GM19397 (cell line): ENCODE measurements around the gene AKR1C2.
"Not testable (repeated sequence)": the region's sequence is repeated elsewhere in the genome, so short reads cannot be mapped to it uniquely, and the experiment has no call there.

Experiments
- ATAC-seq: cut with Tn5 transposase; IDR thresholded peaks from one replicate; pipeline ENCODE4 v1.9.1; 2021; ENCODE audit warnings: mild to moderate bottlenecking, moderate library complexity; ENCODE audit not compliant: unreplicated experiment

The AKR1C2 gene

GRCh38 chr10:5025461-5025881 is 21.8 kb upstream of the AKR1C2 start:
- ATAC-seq = not testable (repeated sequence)

DNA sequence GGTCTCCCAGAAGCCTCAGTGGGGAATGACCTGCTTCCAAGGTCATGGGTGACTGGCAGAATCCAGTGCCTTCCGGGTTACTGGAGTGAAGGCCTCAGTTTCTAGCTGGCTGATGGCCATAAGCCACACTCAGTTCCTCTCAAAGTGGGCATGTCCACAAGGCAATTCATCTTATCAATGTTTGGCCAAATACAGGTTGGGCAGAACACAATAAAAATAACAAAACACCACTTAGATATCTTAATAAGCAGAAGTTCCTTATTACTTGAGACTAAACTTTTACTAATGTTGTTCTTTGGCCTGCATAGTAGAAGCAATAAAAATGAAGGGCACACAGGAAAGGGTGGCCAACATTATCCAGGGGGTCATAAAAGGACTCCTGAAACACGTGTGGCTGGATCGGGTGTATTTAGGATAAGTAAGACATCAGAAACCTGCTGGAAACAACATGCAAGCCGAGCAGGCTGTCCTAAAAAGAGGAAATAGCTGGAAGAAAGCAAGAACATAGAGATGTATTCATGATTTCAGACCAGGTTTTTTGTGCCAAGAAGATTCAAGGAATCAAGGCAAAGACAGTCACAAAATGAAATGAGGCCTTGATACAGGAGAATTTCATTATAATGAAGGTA is 19.6 kb upstream of the AKR1C2 start:
- no peak for ATAC-seq

DNA sequence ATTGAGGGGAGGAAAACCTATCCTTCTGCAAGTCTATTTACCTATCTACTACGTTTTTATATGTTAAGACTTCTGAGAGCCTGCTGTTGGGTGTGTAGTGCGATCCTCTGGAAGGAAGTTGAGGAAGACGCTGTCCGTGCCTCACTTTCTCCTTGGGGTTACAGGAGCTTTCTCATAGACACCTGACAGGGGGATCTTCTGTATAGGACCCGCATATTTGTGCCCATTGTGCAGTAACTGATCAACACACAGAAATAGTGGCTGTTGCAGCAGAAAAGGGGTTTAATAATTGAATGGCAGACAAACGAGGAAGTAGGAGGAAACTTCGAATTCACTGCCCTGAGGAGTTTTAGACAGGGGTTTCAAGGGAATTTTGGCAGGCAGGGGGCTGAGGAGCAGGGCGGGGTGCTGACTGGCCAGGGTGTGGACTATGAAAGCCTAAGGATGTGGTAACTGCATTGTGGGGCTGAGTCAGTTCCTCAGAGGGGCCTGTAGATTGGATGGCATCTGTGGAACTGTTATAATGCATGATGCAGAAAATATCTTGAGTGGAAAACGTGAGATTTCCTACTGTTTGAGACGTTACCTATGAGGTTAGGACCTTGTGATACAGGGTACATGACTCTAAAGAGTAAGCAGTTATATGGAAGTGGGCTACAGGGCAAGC is 18.1 kb upstream of the AKR1C2 start:
- ATAC-seq = not testable (repeated sequence)

DNA sequence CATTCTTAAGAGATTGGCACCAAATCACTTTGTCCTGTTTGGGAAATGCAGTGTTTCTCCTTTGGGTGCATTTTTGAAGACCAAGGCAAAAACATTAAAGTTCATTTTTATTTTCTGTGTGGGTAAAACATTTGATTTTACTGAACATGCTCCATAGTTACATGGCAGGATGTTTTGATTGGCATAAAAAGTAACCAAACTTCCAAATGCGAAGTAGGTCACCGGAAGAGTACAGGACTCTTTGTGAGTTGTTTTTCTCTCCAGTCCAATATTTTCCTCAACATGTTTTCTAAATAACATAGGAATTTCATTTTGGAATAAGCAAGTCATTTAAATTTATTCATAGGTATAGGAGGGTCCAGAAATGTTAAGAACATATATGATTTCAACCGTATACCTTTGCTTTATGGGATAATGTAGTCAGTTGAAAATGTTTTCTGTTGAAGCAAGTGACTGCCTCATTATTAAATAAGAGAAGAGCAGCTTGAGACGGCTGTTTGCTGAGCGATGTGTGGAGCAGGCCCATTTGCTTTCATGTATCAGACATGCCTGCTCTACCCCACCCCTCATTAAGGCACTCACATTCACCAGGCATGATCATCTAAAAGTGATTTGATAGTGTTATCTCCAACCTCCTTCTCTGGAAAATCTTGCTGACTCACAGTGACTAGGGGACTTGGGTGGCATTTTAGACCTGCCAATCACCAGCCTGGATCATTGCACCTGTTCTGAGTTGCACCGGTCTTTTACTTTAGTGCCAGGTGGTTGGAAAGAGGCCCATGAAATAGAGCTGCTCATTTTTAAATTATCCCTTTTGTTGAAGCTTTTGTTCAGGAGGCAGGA is 16.3 kb upstream of the AKR1C2 start:
- not testable (repeated sequence) for ATAC-seq

DNA sequence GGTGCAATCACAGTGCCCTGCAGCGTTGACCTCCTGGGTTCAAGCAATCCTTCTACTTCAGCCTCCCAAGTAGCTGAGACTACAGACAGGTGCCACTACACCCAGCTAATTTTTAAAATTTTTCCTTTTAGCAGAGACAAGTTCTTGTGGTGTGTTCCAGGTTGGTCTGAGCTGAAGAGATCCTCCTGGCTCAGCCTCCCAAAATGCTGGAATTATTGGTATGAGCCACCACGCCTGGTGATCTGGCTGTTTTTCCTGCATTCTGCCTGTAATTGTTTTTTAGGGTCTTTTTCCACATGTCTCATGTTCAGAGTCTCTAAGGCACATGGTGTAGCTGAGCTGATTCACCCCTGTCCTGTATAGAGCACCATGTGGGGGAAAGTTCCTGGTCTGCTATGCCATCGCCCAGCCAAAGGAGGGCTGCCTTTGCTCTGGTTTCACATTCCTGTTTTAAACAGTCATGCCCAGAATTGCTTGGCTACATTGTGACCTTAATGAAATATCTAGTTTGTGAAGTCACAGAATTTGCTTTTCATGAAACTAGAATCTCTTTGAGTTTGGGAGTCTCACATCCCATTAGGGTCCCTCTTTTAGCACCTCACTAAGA is 15.1 kb upstream of the AKR1C2 start:
- not testable (repeated sequence) for ATAC-seq

DNA sequence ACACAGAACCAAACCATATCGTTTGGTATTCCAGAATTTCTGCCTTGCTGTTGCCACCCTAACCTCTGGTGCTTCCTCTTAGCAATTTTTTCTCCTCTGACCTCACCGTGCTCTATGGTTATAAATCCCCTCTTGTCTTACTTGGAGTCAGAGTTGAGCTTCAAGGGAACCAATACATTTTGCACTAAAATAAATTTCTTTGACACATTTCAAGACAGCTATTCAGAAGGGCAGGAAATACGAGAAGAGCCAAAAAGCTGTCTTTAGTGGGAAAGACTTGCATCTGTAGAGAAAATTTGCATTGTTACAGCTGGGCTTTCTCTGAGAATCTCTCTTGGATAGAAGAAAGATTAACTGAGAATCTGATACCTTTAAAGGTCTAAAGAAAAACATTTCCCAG is 14.5 kb upstream of the AKR1C2 start:
- no peak for ATAC-seq

DNA sequence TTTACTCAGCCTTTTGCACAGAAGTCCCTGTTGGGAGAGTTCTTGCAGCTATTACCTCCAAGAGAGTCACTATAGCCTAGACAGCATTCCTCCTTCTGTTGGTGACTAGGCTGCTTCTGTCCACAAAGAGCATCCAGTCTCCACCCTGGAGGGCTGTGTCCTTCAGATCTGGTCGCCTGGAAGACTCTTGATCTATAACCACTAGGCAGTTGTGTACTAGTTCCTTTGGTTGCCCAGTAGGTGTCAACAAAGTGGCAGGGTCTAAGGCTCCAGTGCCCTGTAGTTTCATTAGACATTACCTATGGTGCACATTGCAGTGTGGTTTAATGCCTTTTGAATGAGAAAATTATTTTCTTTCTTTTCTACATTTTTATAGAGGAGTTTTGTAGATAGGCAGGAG is 11.3 kb upstream of the AKR1C2 start:
- no peak for ATAC-seq

DNA sequence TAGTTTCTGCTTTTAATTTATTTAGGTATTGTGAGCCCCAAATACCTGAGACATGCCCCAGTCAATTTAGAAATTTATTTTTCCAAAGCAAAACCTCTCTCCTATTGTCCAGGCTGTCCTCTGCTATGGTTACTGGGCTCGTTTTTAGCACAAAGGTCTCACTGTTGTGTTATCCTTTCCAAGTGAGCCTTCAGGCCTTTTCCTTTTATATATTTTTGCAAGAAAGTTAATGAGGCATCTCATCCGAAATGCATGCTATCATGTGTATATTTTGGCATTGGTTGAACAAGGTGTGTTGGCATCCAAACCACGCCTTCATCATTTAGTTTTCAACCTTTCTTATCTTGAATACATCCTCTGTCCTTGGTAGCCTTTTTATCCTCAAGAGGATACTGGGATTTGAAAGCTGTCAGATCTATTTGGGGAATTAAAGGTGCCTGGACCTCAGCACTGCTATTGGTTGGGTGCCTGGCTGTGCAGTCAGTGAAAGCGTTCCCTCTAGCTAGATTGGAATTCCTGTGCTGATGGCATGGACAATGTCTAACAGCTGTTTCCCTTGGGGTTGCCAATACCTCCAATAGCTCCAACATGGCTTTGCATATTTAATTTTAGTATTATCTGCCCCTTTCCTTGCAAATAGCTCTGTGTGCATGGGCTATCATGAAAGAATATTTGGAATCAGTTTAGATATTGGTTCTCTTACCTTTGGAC is 10.7 kb upstream of the AKR1C2 start:
- not testable (repeated sequence) for ATAC-seq

DNA sequence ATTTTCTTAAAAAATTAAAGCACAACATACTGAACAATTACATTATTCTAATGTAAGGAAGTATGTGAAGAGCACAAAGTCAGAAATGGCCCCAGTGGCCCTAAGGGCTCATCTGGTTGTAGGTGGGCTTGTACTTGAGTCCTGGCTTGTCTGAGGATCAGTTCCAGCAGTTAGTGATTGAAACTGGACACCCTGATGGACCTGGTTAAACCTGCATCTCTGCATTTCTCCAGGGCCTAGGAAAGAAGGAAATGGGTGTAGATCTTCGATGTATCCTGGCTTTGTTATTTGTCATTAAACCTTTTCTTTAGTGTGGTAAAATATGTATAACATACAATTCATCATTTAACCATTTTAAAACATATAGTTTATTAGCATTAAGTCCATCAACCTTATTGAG is 9.7 kb upstream of the AKR1C2 start:
- no peak for ATAC-seq

DNA sequence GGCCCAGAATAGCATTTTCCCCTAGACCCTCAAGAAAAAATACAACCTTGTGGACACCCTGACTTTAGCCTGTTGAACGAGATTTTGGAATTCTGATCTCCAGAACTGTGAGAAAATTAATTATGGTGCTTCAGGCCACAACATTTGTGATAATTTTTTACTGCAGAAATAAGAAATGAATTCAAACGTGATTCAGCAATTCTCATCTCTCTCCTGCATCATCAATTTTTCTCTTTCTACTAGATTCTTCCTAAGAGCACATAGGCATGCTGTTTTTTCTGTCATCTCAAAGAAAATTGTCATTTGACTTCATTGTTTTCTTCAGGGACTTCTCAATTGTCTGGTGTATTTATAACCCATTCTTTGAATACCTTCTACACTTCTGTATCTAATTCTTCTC is 8.9 kb upstream of the AKR1C2 start:
- ATAC-seq = no peak

GRCh38 chr10:5011392-5011791 is 7.7 kb upstream of the AKR1C2 start:
- not testable (repeated sequence) for ATAC-seq

DNA sequence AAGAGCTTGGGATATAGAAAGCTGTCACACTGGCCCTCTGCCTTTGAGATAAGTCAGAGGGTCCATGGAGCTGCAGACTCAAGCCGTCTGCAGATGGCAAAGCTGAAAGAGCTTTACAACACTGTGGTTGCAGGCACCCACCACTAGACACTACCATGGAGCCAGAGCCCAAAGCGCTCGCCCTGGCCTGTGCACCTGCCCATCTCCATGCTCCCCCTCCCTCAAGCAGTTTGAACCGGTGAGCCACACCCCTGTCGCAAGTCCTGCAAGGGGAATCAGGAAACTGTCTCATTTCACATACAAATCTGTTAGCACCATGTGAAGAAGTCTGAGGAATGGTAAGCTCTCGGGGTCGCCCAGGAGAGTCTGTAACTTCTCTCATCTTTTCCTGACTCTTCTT is 6.4 kb upstream of the AKR1C2 start:
- not testable (repeated sequence) for ATAC-seq

GRCh38 chr10:5008857-5009548 is 5.3 kb upstream of the AKR1C2 start:
- not testable (repeated sequence) for ATAC-seq

GRCh38 chr10:5004501-5004900 is 844 bp upstream of the AKR1C2 start:
- ATAC-seq = not testable (repeated sequence)

- ATAC-seq = not testable (repeated sequence)
Observed at GRCh38 chr10:5004030-5004385, 351 bp upstream of the AKR1C2 start.

- ATAC-seq = no peak
Observed at GRCh38 chr10:5002013-5002727, 1.5 kb downstream of the AKR1C2 start.

DNA sequence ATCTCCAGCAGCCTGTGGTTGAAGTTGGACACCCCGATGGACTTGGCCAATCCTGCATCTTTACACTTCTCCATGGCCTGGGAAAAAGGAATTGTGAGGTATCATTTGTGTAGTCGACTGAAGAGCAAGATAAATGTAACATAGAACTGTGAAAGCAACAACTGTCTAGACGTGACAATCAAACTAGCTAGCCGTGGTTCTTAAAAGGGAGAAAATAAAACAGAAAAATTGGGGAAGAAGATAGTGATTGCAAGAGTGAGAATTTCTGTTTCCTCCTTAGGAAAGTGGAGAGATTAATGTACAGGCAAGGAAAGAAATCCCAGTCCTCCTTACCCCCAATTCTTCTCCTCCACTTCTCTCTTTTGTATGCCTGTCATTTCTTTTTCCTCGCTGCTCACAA is 5.0 kb downstream of the AKR1C2 start:
- no peak for ATAC-seq

DNA sequence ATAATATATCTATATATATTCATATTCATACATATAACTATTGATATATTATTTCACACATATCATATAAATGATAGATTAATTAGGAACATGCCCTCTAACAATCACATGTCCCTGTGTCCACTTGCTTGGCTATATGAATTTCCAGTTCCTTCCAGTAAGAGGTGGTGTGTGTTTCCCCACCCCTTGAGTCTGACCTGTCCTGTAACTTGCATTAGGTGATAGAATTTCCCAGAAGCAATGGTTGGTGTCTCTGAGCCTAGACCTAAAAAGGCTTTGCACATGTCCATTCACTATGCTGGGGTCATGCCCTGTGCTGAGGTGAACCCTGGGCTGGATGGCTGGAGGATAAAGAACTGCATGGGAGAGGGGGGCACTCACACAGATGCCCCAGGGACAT is 9.4 kb downstream of the AKR1C2 start:
- not testable (repeated sequence) for ATAC-seq

GRCh38 chr10:4992564-4992963 is 11.1 kb downstream of the AKR1C2 start:
- ATAC-seq = not testable (repeated sequence)

DNA sequence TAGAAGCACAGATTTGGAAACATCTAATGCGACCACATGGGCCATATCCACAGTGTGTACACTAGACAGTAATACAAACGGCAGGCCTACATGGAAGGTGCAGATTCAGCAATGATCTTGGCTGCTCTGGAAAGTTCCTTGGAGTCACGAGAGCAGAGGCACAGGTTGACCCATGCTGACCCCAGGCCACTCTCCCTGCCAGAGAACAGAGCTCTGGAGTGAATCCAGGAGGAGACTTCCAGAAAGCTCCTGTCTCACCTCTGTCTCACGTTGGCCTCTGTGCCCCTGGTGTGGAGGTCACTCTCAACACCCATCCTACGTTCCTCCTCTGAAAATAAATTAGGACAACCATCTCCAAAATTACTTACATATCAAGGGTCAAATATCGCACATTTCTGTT is 12.2 kb downstream of the AKR1C2 start:
- not testable (repeated sequence) for ATAC-seq
